ENCODE data around the gene RASAL2.

The RASAL2 gene

GRCh38 chr1:178076607-178077006 is 17.3 kb upstream of the RASAL2 start:
- Histone ChIP-seq H3K9me3 (ENCODE audit: insufficient read depth, low read length) (no peaks in the 10 kb centered on the region), H3K27me3 (ENCODE audit: low read length) (no peaks in the 10 kb centered on the region), H3K9ac (ENCODE audit: low read length) (no peak overlapping the region), H4K20me1 (ENCODE audit: low read depth, low read length) (no peaks in the 10 kb centered on the region), H3K79me2 (ENCODE audit: insufficient read depth, low read length) (no peaks in the 10 kb centered on the region), H3K4me2 (ENCODE audit: low read depth, low read length, poor library complexity, severe bottlenecking) (no peak overlapping the region), H2AFZ (ENCODE audit: low read depth, low read length, severe bottlenecking) (no peak overlapping the region), H3K36me3 (ENCODE audit: low read length) (no peaks in the 10 kb centered on the region), H3K9me2 (replicated peaks; ENCODE audit: insufficient read depth, low read length) (no peaks in the 10 kb centered on the region), H3K4me3 (ENCODE audit: insufficient read depth, low read length, poor library complexity, severe bottlenecking) (no peak overlapping the region), H3K27ac (ENCODE audit: low read depth, low read length) (no peak overlapping the region), H3F3A (ENCODE audit: insufficient read depth) (no peaks in the 10 kb centered on the region)
- TF ChIP-seq EZH2phosphoT487 (conservative IDR thresholded peaks at IDR 0.05; ENCODE audit: low read length), result no peak
- TF ChIP-seq, protein P1, sequence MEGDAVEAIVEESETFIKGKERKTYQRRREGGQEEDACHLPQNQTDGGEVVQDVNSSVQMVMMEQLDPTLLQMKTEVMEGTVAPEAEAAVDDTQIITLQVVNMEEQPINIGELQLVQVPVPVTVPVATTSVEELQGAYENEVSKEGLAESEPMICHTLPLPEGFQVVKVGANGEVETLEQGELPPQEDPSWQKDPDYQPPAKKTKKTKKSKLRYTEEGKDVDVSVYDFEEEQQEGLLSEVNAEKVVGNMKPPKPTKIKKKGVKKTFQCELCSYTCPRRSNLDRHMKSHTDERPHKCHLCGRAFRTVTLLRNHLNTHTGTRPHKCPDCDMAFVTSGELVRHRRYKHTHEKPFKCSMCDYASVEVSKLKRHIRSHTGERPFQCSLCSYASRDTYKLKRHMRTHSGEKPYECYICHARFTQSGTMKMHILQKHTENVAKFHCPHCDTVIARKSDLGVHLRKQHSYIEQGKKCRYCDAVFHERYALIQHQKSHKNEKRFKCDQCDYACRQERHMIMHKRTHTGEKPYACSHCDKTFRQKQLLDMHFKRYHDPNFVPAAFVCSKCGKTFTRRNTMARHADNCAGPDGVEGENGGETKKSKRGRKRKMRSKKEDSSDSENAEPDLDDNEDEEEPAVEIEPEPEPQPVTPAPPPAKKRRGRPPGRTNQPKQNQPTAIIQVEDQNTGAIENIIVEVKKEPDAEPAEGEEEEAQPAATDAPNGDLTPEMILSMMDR (IDR thresholded peaks at IDR 0.05; ENCODE audit: insufficient read depth, low read length, poor library complexity, severe bottlenecking), result no peak

DNA sequence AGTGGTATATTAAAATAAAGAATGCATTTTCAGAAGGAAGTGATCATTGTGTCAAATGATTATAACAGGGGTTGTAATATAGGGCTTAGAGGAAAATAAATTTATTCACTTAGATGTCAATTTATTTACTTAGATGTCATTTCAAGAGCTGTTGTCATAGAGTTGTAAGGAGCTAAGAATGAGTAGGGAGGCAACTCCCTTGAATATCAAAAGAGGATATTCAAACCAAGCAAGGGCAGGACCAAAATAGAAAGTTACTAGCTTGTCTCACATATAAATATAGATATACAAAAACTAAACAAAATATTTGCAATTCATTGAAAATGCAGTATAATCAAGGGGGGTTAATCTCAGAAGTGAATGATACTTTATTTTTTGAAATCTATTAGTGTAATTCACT is 16.0 kb upstream of the RASAL2 start:
- Histone ChIP-seq H3K9me2 (replicated peaks; ENCODE audit: insufficient read depth, low read length) (no peaks in the 10 kb centered on the region), H3K4me3 (ENCODE audit: insufficient read depth, low read length, poor library complexity, severe bottlenecking) (no peak overlapping the region), H3K9ac (ENCODE audit: low read length) (no peak overlapping the region), H3K4me2 (ENCODE audit: low read depth, low read length, poor library complexity, severe bottlenecking) (no peak overlapping the region), H3F3A (ENCODE audit: insufficient read depth) (no peaks in the 10 kb centered on the region), H3K9me3 (ENCODE audit: insufficient read depth, low read length) (no peaks in the 10 kb centered on the region), H4K20me1 (ENCODE audit: low read depth, low read length) (no peaks in the 10 kb centered on the region), H3K27ac (ENCODE audit: low read depth, low read length) (no peak overlapping the region), H2AFZ (ENCODE audit: low read depth, low read length, severe bottlenecking) (no peak overlapping the region), H3K27me3 (ENCODE audit: low read length) (no peaks in the 10 kb centered on the region), H3K79me2 (ENCODE audit: insufficient read depth, low read length) (no peaks in the 10 kb centered on the region), H3K36me3 (ENCODE audit: low read length) (no peaks in the 10 kb centered on the region)
- TF ChIP-seq EZH2phosphoT487 (conservative IDR thresholded peaks at IDR 0.05; ENCODE audit: low read length), result no peak
- TF ChIP-seq, protein P1 (IDR thresholded peaks at IDR 0.05; ENCODE audit: insufficient read depth, low read length, poor library complexity, severe bottlenecking), result no peak

DNA sequence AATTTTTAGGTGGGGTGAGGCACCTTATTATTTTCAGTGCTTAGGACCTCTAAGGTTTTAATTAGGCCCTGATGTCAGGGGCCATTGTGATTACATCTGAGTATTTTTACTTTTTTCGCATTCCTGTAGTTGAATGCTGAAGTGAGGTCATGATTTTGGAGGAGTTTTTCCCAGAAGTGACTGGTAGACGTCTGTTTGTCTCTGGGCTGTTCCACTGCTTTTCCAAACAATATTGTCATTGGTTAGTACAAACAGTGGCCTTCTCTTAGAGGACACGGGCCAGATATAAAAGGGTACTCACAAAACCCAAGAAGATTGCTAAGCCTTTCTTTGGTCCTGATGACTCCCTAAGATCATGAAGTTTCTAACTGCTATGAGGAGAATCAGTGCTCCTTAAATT is 7.6 kb upstream of the RASAL2 start:
- TF ChIP-seq, protein P1 (IDR thresholded peaks at IDR 0.05; ENCODE audit: insufficient read depth, low read length, poor library complexity, severe bottlenecking), result no peak
- TF ChIP-seq EZH2phosphoT487 (conservative IDR thresholded peaks at IDR 0.05; ENCODE audit: low read length), result no peak
- Histone ChIP-seq H3K27ac (ENCODE audit: low read depth, low read length) (peak overlapping the region; percentile 81), H3K4me3 (ENCODE audit: insufficient read depth, low read length, poor library complexity, severe bottlenecking) (no peak overlapping the region), H3K27me3 (ENCODE audit: low read length) (no peaks in the 10 kb centered on the region), H2AFZ (ENCODE audit: low read depth, low read length, severe bottlenecking) (peak overlapping the region; percentile 91), H3K79me2 (ENCODE audit: insufficient read depth, low read length) (no peaks in the 10 kb centered on the region), H4K20me1 (ENCODE audit: low read depth, low read length) (no peaks in the 10 kb centered on the region), H3K9me2 (replicated peaks; ENCODE audit: insufficient read depth, low read length) (no peaks in the 10 kb centered on the region), H3K36me3 (ENCODE audit: low read length) (0 out of 2 replicates have a peak, but pooled peaks cover 3% of the 10 kb centered on the region), H3K9ac (ENCODE audit: low read length) (peak overlapping the region; percentile 11; the same call in 1 of the 2 replicates), H3K4me2 (ENCODE audit: low read depth, low read length, poor library complexity, severe bottlenecking) (peak overlapping the region; percentile 42), H3K9me3 (ENCODE audit: insufficient read depth, low read length) (no peaks in the 10 kb centered on the region), H3F3A (ENCODE audit: insufficient read depth) (peaks cover 3% of the 10 kb centered on the region; the same call in 1 of the 2 replicates)
